IPS-18c (cell line): Measurements from ENCODE around the gene RPL10A.
"Not testable (repeated sequence)": the region's sequence is repeated elsewhere in the genome, so short reads cannot be mapped to it uniquely, and the experiment has no call there.

Experiments used
- H3K4me3 ChIP-seq: 2 replicates; pipeline ENCODE4 v1.7.0; 2013; ENCODE audit warnings: low read depth, mild to moderate bottlenecking, low read length, moderate library complexity; ENCODE audit not compliant: insufficient read depth
- H3K9me3 ChIP-seq: one replicate; pipeline ENCODE4 v1.6.1; 2013; ENCODE audit warnings: mild to moderate bottlenecking, low read length, moderate library complexity; ENCODE audit not compliant: control insufficient read depth, insufficient read depth

The RPL10A gene

GRCh38 chr6:35468181-35468979, at the start of gene RPL10A:
TSS of gene RPL10A (plus strand) at chr6:35468401. CDS start at chr6:35468435, 34 bp downstream.
- H3K9me3 ChIP-seq, result no peaks in the 10 kb centered on the region
- H3K4me3 ChIP-seq, result peak within 1 kb of the TSS; percentile 100

- Histone ChIP-seq H3K4me3 (no peak overlapping the region), H3K9me3 (no peaks in the 10 kb centered on the region)
These were observed 48.8 kb upstream of the RPL10A start for GRCh38 chr6:35419417-35419816.

GRCh38 chr6:35419961-35420360, 48.2 kb upstream of the RPL10A start:
- Histone ChIP-seq H3K9me3 (no peaks in the 10 kb centered on the region), H3K4me3 (no peak overlapping the region)

GRCh38 chr6:35425284-35425683, 42.9 kb upstream of the RPL10A start:
- H3K9me3 ChIP-seq, result no peaks in the 10 kb centered on the region
- no peak overlapping the region for H3K4me3 ChIP-seq

GRCh38 chr6:35426074-35426473, 42.1 kb upstream of the RPL10A start:
- Histone ChIP-seq H3K9me3 (no peaks in the 10 kb centered on the region), H3K4me3 (no peak overlapping the region)

- peaks cover 2% of the 10 kb centered on the region for H3K9me3 ChIP-seq
- H3K4me3 ChIP-seq, result no peak overlapping the region
These were observed 40.8 kb upstream of the RPL10A start for GRCh38 chr6:35427435-35427834.

- H3K9me3 ChIP-seq, result peaks cover 2% of the 10 kb centered on the region
- H3K4me3 ChIP-seq, result no peak overlapping the region
These were observed 40.3 kb upstream of the RPL10A start for GRCh38 chr6:35427851-35428321.

- Histone ChIP-seq H3K9me3 (peaks cover 2% of the 10 kb centered on the region), H3K4me3 (no peak overlapping the region; the same call in 1 of the 2 replicates)
These were observed 39.6 kb upstream of the RPL10A start for GRCh38 chr6:35428421-35429149.

GRCh38 chr6:35429463-35429862, 38.7 kb upstream of the RPL10A start:
- Histone ChIP-seq H3K9me3 (peaks cover 2% of the 10 kb centered on the region), H3K4me3 (no peak overlapping the region)

- peaks cover 2% of the 10 kb centered on the region for H3K9me3 ChIP-seq
- no peak overlapping the region for H3K4me3 ChIP-seq
These were observed 35.9 kb upstream of the RPL10A start for GRCh38 chr6:35432291-35432690.

- not testable (repeated sequence) for H3K9me3 ChIP-seq, H3K4me3 ChIP-seq
These were observed 35.5 kb upstream of the RPL10A start for GRCh38 chr6:35432702-35433101.

- Histone ChIP-seq H3K9me3 (peaks cover 2% of the 10 kb centered on the region), H3K4me3 (no peak overlapping the region)
These were observed 32.9 kb upstream of the RPL10A start for GRCh38 chr6:35435074-35435837.

- H3K4me3 ChIP-seq, result no peak overlapping the region
These were observed 31.9 kb upstream of the RPL10A start for GRCh38 chr6:35436071-35436857.

GRCh38 chr6:35438378-35439065, 29.7 kb upstream of the RPL10A start:
- H3K4me3 ChIP-seq, H3K9me3 ChIP-seq: not testable (repeated sequence)

More at GRCh38 chr6:35436071-35436857, 31.9 kb upstream of the RPL10A start:
- peaks cover 2% of the 10 kb centered on the region for H3K9me3 ChIP-seq

GRCh38 chr6:35439308-35439707, 28.9 kb upstream of the RPL10A start:
- Histone ChIP-seq H3K9me3 (peaks cover 2% of the 10 kb centered on the region), H3K4me3 (no peak overlapping the region)

GRCh38 chr6:35441205-35441604, 27.0 kb upstream of the RPL10A start:
- H3K9me3 ChIP-seq, result peaks cover 2% of the 10 kb centered on the region
- no peak overlapping the region for H3K4me3 ChIP-seq
